Panc1 (cell line): Measurements from ENCODE around the gene HSPA12A. TPM values are rescaled to one million over a fixed set of nuclear protein-coding genes. Genes with fewer than 3 reads are reported as not detected.

Source experiments
- ATAC-seq: fragments of 200-7000 bp; cut with Tn5 transposase; 2 replicates; pipeline ENCODE4 v1.9.1; 2020; ENCODE audit warnings: mild to moderate bottlenecking, moderate library complexity
- BruUV-seq: library from RNA; stranded (reverse); fragments of 400-500 nt; replicated peaks from 2 replicates; lab custom pipeline; 2021; lab: Mats Ljungman, UMichigan
- CTCF ChIA-PET: fragments of 300-600 bp; sonication (Branson Sonifier 250); formaldehyde crosslinking; loops from one replicate; lab custom pipeline; 2022; ENCODE audit warnings: antibody characterized with exemption; lab: Charles Lee
- POLR2A ChIA-PET: fragments of 300-600 bp; sonication (Branson Sonifier 250); formaldehyde crosslinking; loops from one replicate; lab custom pipeline; 2022; ENCODE audit warnings: antibody characterized with exemption; lab: Charles Lee
- DNase-seq: peaks from one replicate; pipeline ENCODE4 v3.0.0-alpha.2; 2010; ENCODE audit warnings: low read depth, low spot score
- H3K27ac ChIP-seq: 2 replicates; pipeline ENCODE4 v1.5.1; 2011; ENCODE audit warnings: mild to moderate bottlenecking, low read length, inconsistent platforms
- H3K27me3 ChIP-seq: fragments of 200-500 bp; sonication (Bioruptor generic); 2 replicates; pipeline ENCODE4 v1.6.0; 2014; ENCODE audit warnings: low read length, inconsistent platforms; ENCODE audit not compliant: control insufficient read depth, insufficient read depth
- H3K36me3 ChIP-seq: fragments of 200-500 bp; sonication (Bioruptor generic); 2 replicates; pipeline ENCODE4 v1.5.1; 2014; ENCODE audit warnings: inconsistent platforms, mild to moderate bottlenecking, low read length, moderate library complexity; ENCODE audit not compliant: control insufficient read depth, insufficient read depth
- H3K4me1 ChIP-seq: 2 replicates; pipeline ENCODE4 v1.5.1; 2011; ENCODE audit warnings: inconsistent platforms, mild to moderate bottlenecking, low read length, moderate library complexity; ENCODE audit not compliant: control insufficient read depth, insufficient read depth
- H3K4me3 ChIP-seq, 2 experiments: 2 replicates each; pipeline ENCODE4 v1.5.1; 2011 to 2012; ENCODE audit warnings: low read depth in 2 of 2, low read length in 2 of 2, mild to moderate bottlenecking in 2 of 2, inconsistent platforms in 1 of 2, moderate library complexity in 1 of 2
- H3K9me3 ChIP-seq: fragments of 200-500 bp; sonication (Bioruptor generic); 2 replicates; pipeline ENCODE4 v1.5.1; 2014; ENCODE audit warnings: low read depth, mild to moderate bottlenecking, inconsistent platforms, low read length, moderate library complexity; ENCODE audit not compliant: control insufficient read depth, insufficient read depth
- POLR2AphosphoS5 ChIP-seq: IDR thresholded peaks from 2 replicates; pipeline ENCODE4 v1.6.1; 2012; ENCODE audit warnings: mild to moderate bottlenecking, low read depth, low read length, moderate library complexity
- SIN3A ChIP-seq: IDR thresholded peaks from 2 replicates; pipeline ENCODE4 v1.6.1; 2012; ENCODE audit warnings: low read depth, mild to moderate bottlenecking, low read length, moderate library complexity, borderline replicate concordance; ENCODE audit not compliant: insufficient read depth
- TCF7L2 ChIP-seq: IDR thresholded peaks from 2 replicates; pipeline ENCODE4 v1.6.1; 2011; ENCODE audit warnings: mild to moderate bottlenecking, low read depth, low read length, inconsistent platforms
- in situ Hi-C: cut with HindIII; loops from 2 replicates; pipeline ENCODE4 v1.10.0; 2016; ENCODE audit warnings: low sequenced_read_pairs, low pct_unique_long_range_greater_than_20kb
- intact Hi-C: fragments of 100-400 bp; cut with micrococcal nuclease; formaldehyde crosslinking; loops from one replicate; pipeline ENCODE4 v1.10.0; 2022; ENCODE audit not compliant: unreplicated experiment
- total RNA-seq: library from RNA; stranded (reverse); gene quantifications from one replicate; pipeline ENCODE4 v1.2.1, GENCODE V29; 2021; ENCODE audit not compliant: unreplicated experiment
- TF ChIP-seq, protein P1 (sequence below), 2 experiments: IDR thresholded peaks; 2 replicates each; pipeline ENCODE4 v1.6.1; 2011 to 2012; ENCODE audit warnings: low read depth in 2 of 2, control low read depth in 1 of 2, low read length in 1 of 2, mild to moderate bottlenecking in 1 of 2, moderate library complexity in 1 of 2; ENCODE audit not compliant: insufficient read depth in 1 of 2
- TF ChIP-seq, protein P2 (sequence below): fragments of 450-650 bp; IDR thresholded peaks from 2 replicates; pipeline ENCODE4 v1.5.1; 2017; ENCODE audit warnings: mild to moderate bottlenecking

The HSPA12A gene
- total RNA-seq, 1 experiment from 2014 or later = 7.7 TPM

DNA sequence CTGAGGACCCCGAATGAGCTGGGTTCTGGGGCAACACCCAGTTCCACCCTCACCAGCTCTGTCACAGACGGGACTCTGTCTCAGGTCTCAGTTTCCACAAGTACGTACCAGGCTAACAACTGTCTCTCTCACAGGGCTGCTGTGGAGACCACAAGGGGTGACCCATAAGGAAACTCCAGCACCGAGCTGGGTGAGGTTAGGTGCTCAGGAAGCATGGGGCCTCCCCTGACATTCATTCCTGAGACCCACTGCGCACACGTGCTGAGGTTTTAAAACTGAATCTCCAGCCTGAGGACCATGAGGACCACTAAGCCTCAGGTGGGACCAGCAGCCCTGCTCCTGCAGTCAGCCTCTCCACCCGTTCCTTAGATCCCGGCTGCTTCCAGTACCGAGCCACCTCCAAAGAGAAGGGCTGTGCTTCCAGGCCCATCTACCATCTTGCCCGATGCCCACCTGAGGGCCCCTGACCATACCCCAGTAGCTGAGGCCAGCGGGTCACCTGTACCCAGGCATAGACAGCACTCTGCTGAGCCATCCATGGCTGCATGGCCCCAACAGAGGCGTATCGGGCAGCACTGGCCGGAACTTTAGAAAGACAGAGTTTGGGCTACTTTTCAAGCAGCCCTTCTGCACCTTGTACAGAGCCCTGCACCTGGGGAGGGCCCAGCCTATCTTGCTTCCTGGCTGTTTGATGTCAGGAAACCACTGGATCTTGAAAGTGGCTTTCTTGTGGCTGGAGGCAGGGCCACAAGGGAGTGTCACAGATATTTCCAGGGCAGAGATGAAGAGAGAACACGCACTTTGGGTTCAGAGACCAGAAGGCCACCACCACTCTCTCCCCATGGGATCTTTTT lies 18.7 kb downstream of the HSPA12A start:
- no peaks in the 10 kb centered on the region for H3K36me3 ChIP-seq
- no peak overlapping the region for H3K4me3 ChIP-seq
- no peak for ATAC-seq
- H3K27me3 ChIP-seq = no peaks in the 10 kb centered on the region
- ChIA-PET POLR2A (interaction anchor here (0.6 kb wide), 1 partner anchor 183 kb away, joined by 3 read pairs; no protein-coding TSS in a partner anchor), CTCF (no interaction called here)
- H3K9me3 ChIP-seq = no peaks in the 10 kb centered on the region
- BruUV-seq = no TSS peak
- no peaks in the 10 kb centered on the region; the same call in 1 of the 2 replicates for H3K4me1 ChIP-seq
- intact Hi-C loops (no loop called here), in situ Hi-C loops (no loop called here)
- TF ChIP-seq TCF7L2 (no peak), POLR2AphosphoS5 (no peak), SIN3A (no peak)
- TF ChIP-seq, protein P1, sequence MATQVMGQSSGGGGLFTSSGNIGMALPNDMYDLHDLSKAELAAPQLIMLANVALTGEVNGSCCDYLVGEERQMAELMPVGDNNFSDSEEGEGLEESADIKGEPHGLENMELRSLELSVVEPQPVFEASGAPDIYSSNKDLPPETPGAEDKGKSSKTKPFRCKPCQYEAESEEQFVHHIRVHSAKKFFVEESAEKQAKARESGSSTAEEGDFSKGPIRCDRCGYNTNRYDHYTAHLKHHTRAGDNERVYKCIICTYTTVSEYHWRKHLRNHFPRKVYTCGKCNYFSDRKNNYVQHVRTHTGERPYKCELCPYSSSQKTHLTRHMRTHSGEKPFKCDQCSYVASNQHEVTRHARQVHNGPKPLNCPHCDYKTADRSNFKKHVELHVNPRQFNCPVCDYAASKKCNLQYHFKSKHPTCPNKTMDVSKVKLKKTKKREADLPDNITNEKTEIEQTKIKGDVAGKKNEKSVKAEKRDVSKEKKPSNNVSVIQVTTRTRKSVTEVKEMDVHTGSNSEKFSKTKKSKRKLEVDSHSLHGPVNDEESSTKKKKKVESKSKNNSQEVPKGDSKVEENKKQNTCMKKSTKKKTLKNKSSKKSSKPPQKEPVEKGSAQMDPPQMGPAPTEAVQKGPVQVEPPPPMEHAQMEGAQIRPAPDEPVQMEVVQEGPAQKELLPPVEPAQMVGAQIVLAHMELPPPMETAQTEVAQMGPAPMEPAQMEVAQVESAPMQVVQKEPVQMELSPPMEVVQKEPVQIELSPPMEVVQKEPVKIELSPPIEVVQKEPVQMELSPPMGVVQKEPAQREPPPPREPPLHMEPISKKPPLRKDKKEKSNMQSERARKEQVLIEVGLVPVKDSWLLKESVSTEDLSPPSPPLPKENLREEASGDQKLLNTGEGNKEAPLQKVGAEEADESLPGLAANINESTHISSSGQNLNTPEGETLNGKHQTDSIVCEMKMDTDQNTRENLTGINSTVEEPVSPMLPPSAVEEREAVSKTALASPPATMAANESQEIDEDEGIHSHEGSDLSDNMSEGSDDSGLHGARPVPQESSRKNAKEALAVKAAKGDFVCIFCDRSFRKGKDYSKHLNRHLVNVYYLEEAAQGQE (IDR thresholded peaks at IDR 0.05; ENCODE audit: insufficient read depth in 1 of 2, low read depth in 2 of 2, low read length in 1 of 2) = no peak
- TF ChIP-seq, protein P2, sequence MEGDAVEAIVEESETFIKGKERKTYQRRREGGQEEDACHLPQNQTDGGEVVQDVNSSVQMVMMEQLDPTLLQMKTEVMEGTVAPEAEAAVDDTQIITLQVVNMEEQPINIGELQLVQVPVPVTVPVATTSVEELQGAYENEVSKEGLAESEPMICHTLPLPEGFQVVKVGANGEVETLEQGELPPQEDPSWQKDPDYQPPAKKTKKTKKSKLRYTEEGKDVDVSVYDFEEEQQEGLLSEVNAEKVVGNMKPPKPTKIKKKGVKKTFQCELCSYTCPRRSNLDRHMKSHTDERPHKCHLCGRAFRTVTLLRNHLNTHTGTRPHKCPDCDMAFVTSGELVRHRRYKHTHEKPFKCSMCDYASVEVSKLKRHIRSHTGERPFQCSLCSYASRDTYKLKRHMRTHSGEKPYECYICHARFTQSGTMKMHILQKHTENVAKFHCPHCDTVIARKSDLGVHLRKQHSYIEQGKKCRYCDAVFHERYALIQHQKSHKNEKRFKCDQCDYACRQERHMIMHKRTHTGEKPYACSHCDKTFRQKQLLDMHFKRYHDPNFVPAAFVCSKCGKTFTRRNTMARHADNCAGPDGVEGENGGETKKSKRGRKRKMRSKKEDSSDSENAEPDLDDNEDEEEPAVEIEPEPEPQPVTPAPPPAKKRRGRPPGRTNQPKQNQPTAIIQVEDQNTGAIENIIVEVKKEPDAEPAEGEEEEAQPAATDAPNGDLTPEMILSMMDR = no peak
- DNase-seq = no peak
- H3K27ac ChIP-seq = no peak overlapping the region

DNA sequence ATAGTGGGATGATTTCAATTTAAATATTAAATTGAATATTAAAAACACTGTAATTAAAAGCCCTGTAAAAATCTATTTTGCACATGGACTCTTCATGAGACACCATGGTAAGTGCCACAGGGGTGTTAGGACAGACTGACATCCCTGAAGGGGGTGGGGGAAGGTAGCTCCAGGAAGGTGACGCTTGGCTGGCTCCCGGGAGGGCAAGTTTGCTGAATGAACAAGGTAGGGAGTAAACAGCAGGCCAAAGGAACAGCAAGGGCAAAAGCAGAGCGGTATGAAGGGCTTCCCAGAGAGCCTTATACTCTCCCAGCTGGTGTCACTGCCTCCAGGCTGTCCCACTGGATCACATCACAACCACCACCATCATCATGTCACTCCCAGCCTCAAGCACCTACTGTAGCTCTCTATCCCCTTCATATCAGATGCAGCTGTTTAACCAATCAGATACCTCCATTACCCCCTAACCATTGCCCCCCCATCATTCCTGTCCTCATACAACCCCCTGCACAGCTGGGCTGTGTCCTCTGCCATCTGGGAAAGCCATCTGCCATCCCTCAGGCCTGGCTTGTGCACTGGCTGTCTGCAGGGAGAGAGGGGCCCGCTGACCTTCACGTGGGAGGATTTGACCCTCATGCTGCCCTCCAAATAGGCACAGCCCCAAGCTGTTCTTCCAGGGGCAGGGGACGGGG lies 19.5 kb downstream of the HSPA12A start:
- ChIA-PET POLR2A (interaction anchor here (0.6 kb wide), 1 partner anchor 184 kb away, joined by 3 read pairs; no protein-coding TSS in a partner anchor), CTCF (no interaction called here)
- no TSS peak for BruUV-seq
- Histone ChIP-seq H3K27ac (no peak overlapping the region), H3K4me1 (no peaks in the 10 kb centered on the region; the same call in 1 of the 2 replicates), H3K4me3 (no peak overlapping the region), H3K36me3 (no peaks in the 10 kb centered on the region), H3K27me3 (no peaks in the 10 kb centered on the region; the same call in 1 of the 2 replicates), H3K9me3 (no peaks in the 10 kb centered on the region)
- no peak for DNase-seq
- in situ Hi-C loops (no loop called here), intact Hi-C loops (no loop called here)
- TF ChIP-seq SIN3A (no peak), POLR2AphosphoS5 (no peak), TCF7L2 (no peak)
- TF ChIP-seq, protein P2 = no peak
- TF ChIP-seq, protein P1 (IDR thresholded peaks at IDR 0.05; ENCODE audit: insufficient read depth in 1 of 2, low read depth in 2 of 2, low read length in 1 of 2) = no peak
- no peak for ATAC-seq
